ENCODE results near the gene TIMP2. TPM values are rescaled to one million over a fixed set of nuclear protein-coding genes. Genes with fewer than 3 reads are reported as not detected.

TIMP2 gene, protein sequence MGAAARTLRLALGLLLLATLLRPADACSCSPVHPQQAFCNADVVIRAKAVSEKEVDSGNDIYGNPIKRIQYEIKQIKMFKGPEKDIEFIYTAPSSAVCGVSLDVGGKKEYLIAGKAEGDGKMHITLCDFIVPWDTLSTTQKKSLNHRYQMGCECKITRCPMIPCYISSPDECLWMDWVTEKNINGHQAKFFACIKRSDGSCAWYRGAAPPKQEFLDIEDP
- polyA plus RNA-seq, result 25.6 and 26.7 TPM in 2 replicates
- 31.7 and 44.1 TPM in 2 replicates for polyA minus RNA-seq

DNA sequence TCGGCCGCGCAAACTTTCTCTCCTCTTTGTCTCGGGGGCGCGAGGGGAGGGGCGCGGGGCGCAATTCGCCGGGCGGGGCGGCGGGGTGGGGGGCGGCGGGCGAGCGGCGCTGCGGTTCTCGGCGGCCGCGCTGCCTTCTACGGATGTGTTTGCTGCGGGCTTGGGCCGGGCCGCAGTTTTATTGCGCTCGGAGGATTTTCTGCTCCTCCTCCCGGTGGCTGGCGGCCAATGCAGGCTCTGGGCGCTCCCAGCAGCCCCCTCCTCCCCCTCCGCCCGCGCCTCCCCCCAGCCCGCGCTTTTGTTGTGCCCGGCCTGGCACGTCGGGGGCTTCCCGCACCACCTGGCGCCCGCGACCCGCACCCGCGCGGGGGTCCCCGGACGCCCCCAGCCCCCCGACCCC, at the start of gene TIMP2:
Gene TIMP2, minus strand, starts transcription at position 154 of the 400 bp plus-strand sequence. CDS start 299 bp downstream, outside the sequence.
- Histone ChIP-seq H3K4me3 (ENCODE audit: low read length) (peak within 1 kb of the TSS; percentile 91), H2AFZ (ENCODE audit: low read depth, low read length) (peak within 1 kb of the TSS; percentile 51), H3K36me3 (ENCODE audit: insufficient read depth, low read length) (no peaks in the 10 kb centered on the region), H3K9me3 (ENCODE audit: low read length) (no peaks in the 10 kb centered on the region), H3K27ac (ENCODE audit: low read length) (peak within 1 kb of the TSS; percentile 66), H3K27me3 (ENCODE audit: insufficient read depth, low read depth, low read length) (no peaks in the 10 kb centered on the region), H3K4me2 (ENCODE audit: low read length) (peak within 1 kb of the TSS; percentile 89), H3K9ac (ENCODE audit: low read length) (peak within 1 kb of the TSS; percentile 76), H4K20me1 (ENCODE audit: insufficient read depth) (no peaks in the 10 kb centered on the region), H3F3A (ENCODE audit: insufficient read depth, low read length, poor library complexity, severe bottlenecking) (no peaks in the 10 kb centered on the region), H3K9me2 (ENCODE audit: insufficient read depth, low read length) (no peaks in the 10 kb centered on the region), H3K79me2 (replicated peaks; ENCODE audit: insufficient read depth, low read length) (peaks cover 43% of the 10 kb centered on the region)
- TF ChIP-seq SMC3 (conservative IDR thresholded peaks at IDR 0.05; ENCODE audit: poor library complexity), result no peak
- no peak for TF ChIP-seq MXI1 (conservative IDR thresholded peaks at IDR 0.05; ENCODE audit: poor library complexity, severe bottlenecking)
- no peak for TF ChIP-seq EP300 (conservative IDR thresholded peaks at IDR 0.05; ENCODE audit: poor library complexity, severe bottlenecking)
- no peak for TF ChIP-seq RAD21 (conservative IDR thresholded peaks at IDR 0.05)
- TF ChIP-seq EZH2 (IDR thresholded peaks at IDR 0.05; ENCODE audit: borderline replicate concordance, insufficient read depth, low read length, poor library complexity, severe bottlenecking), result no peak
- TF ChIP-seq, protein P1, sequence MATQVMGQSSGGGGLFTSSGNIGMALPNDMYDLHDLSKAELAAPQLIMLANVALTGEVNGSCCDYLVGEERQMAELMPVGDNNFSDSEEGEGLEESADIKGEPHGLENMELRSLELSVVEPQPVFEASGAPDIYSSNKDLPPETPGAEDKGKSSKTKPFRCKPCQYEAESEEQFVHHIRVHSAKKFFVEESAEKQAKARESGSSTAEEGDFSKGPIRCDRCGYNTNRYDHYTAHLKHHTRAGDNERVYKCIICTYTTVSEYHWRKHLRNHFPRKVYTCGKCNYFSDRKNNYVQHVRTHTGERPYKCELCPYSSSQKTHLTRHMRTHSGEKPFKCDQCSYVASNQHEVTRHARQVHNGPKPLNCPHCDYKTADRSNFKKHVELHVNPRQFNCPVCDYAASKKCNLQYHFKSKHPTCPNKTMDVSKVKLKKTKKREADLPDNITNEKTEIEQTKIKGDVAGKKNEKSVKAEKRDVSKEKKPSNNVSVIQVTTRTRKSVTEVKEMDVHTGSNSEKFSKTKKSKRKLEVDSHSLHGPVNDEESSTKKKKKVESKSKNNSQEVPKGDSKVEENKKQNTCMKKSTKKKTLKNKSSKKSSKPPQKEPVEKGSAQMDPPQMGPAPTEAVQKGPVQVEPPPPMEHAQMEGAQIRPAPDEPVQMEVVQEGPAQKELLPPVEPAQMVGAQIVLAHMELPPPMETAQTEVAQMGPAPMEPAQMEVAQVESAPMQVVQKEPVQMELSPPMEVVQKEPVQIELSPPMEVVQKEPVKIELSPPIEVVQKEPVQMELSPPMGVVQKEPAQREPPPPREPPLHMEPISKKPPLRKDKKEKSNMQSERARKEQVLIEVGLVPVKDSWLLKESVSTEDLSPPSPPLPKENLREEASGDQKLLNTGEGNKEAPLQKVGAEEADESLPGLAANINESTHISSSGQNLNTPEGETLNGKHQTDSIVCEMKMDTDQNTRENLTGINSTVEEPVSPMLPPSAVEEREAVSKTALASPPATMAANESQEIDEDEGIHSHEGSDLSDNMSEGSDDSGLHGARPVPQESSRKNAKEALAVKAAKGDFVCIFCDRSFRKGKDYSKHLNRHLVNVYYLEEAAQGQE (IDR thresholded peaks at IDR 0.05; ENCODE audit: borderline replicate concordance), result peak; percentile 47
- peak; percentile 82 for TF ChIP-seq POLR2AphosphoS5 (IDR thresholded peaks at IDR 0.05)
- TF ChIP-seq TAF1 (IDR thresholded peaks at IDR 0.05; ENCODE audit: low read depth), result peak; percentile 87
- TF ChIP-seq, protein P2, sequence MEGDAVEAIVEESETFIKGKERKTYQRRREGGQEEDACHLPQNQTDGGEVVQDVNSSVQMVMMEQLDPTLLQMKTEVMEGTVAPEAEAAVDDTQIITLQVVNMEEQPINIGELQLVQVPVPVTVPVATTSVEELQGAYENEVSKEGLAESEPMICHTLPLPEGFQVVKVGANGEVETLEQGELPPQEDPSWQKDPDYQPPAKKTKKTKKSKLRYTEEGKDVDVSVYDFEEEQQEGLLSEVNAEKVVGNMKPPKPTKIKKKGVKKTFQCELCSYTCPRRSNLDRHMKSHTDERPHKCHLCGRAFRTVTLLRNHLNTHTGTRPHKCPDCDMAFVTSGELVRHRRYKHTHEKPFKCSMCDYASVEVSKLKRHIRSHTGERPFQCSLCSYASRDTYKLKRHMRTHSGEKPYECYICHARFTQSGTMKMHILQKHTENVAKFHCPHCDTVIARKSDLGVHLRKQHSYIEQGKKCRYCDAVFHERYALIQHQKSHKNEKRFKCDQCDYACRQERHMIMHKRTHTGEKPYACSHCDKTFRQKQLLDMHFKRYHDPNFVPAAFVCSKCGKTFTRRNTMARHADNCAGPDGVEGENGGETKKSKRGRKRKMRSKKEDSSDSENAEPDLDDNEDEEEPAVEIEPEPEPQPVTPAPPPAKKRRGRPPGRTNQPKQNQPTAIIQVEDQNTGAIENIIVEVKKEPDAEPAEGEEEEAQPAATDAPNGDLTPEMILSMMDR (IDR thresholded peaks at IDR 0.05; ENCODE audit: poor library complexity, severe bottlenecking), result no peak

DNA sequence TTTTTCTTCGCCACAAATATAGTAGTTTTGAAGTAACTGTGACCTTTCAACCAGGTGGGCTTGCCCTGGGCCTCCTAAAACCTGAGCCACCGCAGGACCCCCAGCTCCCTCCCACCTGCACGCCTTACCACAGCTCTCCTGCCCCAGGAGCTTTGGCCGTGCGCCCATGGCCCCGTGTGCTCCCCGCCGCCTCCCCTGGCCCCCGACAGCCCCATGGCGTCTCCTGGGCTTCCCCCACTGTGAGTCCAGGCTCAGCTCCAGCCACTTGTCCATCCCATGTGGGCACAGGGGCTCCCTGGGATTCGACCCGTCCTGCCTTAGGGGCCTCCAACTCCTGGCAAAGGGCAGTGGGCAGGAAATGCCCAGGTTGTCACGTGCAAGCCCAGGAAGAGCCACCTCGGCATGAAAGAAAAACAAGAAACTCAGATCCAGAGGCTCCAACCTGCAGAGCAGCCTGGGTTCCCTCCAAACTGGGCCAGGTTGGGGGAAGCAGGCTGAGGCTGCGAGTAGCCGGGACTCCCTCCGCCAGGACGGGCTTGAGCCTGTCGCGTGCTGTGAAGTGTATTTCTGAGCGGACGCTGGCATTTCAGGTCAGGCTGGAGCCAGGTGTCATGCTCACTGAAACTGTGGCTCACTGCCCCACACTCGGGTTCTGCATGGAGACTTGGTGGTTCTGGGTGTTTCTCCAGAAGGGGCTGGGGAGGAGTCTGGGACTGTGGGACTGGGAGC, 48.8 kb upstream of the TIMP2 start:
- Histone ChIP-seq H3K9ac (ENCODE audit: low read length) (no peak overlapping the region), H3K9me3 (ENCODE audit: low read length) (no peaks in the 10 kb centered on the region), H3K4me3 (ENCODE audit: low read length) (no peak overlapping the region), H3K27me3 (ENCODE audit: insufficient read depth, low read depth, low read length) (no peaks in the 10 kb centered on the region), H2AFZ (ENCODE audit: low read depth, low read length) (no peak overlapping the region), H3K9me2 (ENCODE audit: insufficient read depth, low read length) (no peaks in the 10 kb centered on the region), H3K27ac (ENCODE audit: low read length) (no peak overlapping the region), H3K79me2 (replicated peaks; ENCODE audit: insufficient read depth, low read length) (no peaks in the 10 kb centered on the region), H3K36me3 (ENCODE audit: insufficient read depth, low read length) (no peaks in the 10 kb centered on the region), H3K4me2 (ENCODE audit: low read length) (no peak overlapping the region), H3F3A (ENCODE audit: insufficient read depth, low read length, poor library complexity, severe bottlenecking) (no peaks in the 10 kb centered on the region), H4K20me1 (ENCODE audit: insufficient read depth) (no peaks in the 10 kb centered on the region)
- TF ChIP-seq, protein P1 (IDR thresholded peaks at IDR 0.05; ENCODE audit: borderline replicate concordance), result no peak
- TF ChIP-seq EP300 (conservative IDR thresholded peaks at IDR 0.05; ENCODE audit: poor library complexity, severe bottlenecking) (no peak), EZH2 (IDR thresholded peaks at IDR 0.05; ENCODE audit: borderline replicate concordance, insufficient read depth, low read length, poor library complexity, severe bottlenecking) (no peak), POLR2AphosphoS5 (IDR thresholded peaks at IDR 0.05) (no peak), RAD21 (conservative IDR thresholded peaks at IDR 0.05) (no peak), MXI1 (conservative IDR thresholded peaks at IDR 0.05; ENCODE audit: poor library complexity, severe bottlenecking) (no peak), SMC3 (conservative IDR thresholded peaks at IDR 0.05; ENCODE audit: poor library complexity) (no peak), TAF1 (IDR thresholded peaks at IDR 0.05; ENCODE audit: low read depth) (no peak)
- TF ChIP-seq, protein P2 (IDR thresholded peaks at IDR 0.05; ENCODE audit: poor library complexity, severe bottlenecking), result no peak
